ENCODE data around the gene MAD1L1.

Gene MAD1L1

DNA sequence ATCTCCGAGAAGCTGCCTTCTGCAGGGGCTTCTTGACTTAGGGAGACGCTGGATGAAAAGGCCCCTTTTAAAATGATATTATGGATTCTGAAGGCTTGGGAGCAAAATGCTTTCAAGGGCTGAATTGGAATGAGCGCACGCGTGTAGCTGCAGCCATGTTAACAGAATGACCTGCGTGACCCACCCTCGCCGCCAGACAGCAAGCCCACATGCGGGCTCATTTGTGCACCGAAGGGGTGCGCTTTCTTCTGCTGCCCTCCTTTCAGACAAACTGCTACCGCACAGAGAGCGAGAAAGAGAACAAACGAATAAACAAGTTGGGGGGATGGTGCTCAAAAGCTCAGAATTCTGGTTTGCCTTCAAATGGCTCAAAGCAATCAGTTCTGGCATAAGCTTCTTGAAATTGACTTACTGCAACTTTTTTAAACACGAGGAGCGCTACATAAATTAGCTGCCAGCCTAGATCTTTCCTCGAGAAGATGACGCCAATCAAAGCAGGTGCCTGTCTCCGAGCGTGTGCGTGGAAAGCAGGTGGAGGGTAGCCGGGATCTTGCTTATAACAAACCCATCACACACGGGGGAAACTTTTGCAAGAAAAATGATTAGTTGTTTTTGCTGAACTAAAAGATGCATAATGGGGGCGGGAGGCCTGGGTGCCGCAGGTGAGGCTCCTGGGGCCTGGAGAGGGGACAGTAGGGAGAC, 268.4 kb downstream of the MAD1L1 start:
- TF ChIP-seq CTCF (IDR thresholded peaks at IDR 0.05; ENCODE audit: low read depth, low read length, poor library complexity, severe bottlenecking) (no peak), EZH2phosphoT487 (IDR thresholded peaks at IDR 0.05; ENCODE audit: borderline replicate concordance, low read length) (no peak)
- H3K27me3 ChIP-seq (ENCODE audit: control insufficient read depth, low read length): no peaks in the 10 kb centered on the region
- no peak overlapping the region for H3K27ac ChIP-seq (ENCODE audit: low read depth, low read length)
- peaks cover 1% of the 10 kb centered on the region; the same call in 1 of the 2 replicates for H3F3A ChIP-seq (ENCODE audit: control insufficient read depth, insufficient read depth)
- H3K36me3 ChIP-seq (ENCODE audit: control insufficient read depth, low read length): peaks cover 28% of the 10 kb centered on the region
- H3K9me2 ChIP-seq (replicated peaks; ENCODE audit: control insufficient read depth, low read length): no peaks in the 10 kb centered on the region
- no peaks in the 10 kb centered on the region for H3K4me1 ChIP-seq (ENCODE audit: control insufficient read depth, low read length)
- H3K9me3 ChIP-seq (ENCODE audit: control insufficient read depth, insufficient read depth, low read length): no peaks in the 10 kb centered on the region
- H3K4me3 ChIP-seq (ENCODE audit: low read length): no peak overlapping the region
- no peaks in the 10 kb centered on the region for H3K79me2 ChIP-seq (ENCODE audit: control insufficient read depth, low read length)
- no peak overlapping the region for H3K4me2 ChIP-seq (ENCODE audit: low read length)
- H4K20me1 ChIP-seq (ENCODE audit: control insufficient read depth, insufficient read depth, low read depth, low read length): no peaks in the 10 kb centered on the region

DNA sequence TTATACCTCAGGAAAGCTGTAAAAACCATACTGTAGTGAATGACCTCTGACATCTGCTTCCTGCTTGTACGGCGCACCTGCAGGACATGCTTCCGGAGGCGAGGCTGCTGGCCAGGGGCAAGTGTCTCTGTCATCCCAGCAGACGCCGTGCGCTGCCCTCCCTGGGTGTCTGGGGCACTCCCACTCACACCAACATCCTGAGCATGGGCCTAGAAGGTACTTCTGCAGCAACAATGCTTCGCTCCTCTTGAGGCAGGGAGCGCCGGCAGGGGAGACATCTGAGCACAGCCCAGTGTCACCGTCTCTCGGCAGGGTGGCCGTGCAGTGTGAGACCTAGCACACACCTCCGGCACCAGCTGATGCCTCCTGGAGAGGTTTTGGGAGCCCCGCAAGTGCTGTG, 269.2 kb downstream of the MAD1L1 start:
- no peaks in the 10 kb centered on the region for H3K27me3 ChIP-seq (ENCODE audit: control insufficient read depth, low read length)
- H3K4me3 ChIP-seq (ENCODE audit: low read length): no peak overlapping the region
- H3K4me1 ChIP-seq (ENCODE audit: control insufficient read depth, low read length): no peaks in the 10 kb centered on the region
- H3K79me2 ChIP-seq (ENCODE audit: control insufficient read depth, low read length): no peaks in the 10 kb centered on the region
- no peak overlapping the region for H3K4me2 ChIP-seq (ENCODE audit: low read length)
- no peak overlapping the region for H3K27ac ChIP-seq (ENCODE audit: low read depth, low read length)
- TF ChIP-seq CTCF (IDR thresholded peaks at IDR 0.05; ENCODE audit: low read depth, low read length, poor library complexity, severe bottlenecking): no peak
- no peak for TF ChIP-seq EZH2phosphoT487 (IDR thresholded peaks at IDR 0.05; ENCODE audit: borderline replicate concordance, low read length)
- no peaks in the 10 kb centered on the region for H3F3A ChIP-seq (ENCODE audit: control insufficient read depth, insufficient read depth)
- H3K9me3 ChIP-seq (ENCODE audit: control insufficient read depth, insufficient read depth, low read length): no peaks in the 10 kb centered on the region
- H3K36me3 ChIP-seq (ENCODE audit: control insufficient read depth, low read length): peaks cover 27% of the 10 kb centered on the region
- H3K9me2 ChIP-seq (replicated peaks; ENCODE audit: control insufficient read depth, low read length): no peaks in the 10 kb centered on the region
- no peaks in the 10 kb centered on the region for H4K20me1 ChIP-seq (ENCODE audit: control insufficient read depth, insufficient read depth, low read depth, low read length)

- H3K27ac ChIP-seq (ENCODE audit: low read depth, low read length): no peak overlapping the region
These were observed 271.0 kb downstream of the MAD1L1 start for GRCh38 chr7:1961701-1962276.

More at GRCh38 chr7:1961701-1962276, 271.0 kb downstream of the MAD1L1 start:
- Histone ChIP-seq H3K9me2 (replicated peaks; ENCODE audit: control insufficient read depth, low read length) (no peaks in the 10 kb centered on the region), H3F3A (ENCODE audit: control insufficient read depth, insufficient read depth) (no peaks in the 10 kb centered on the region), H3K4me2 (ENCODE audit: low read length) (no peak overlapping the region), H3K4me1 (ENCODE audit: control insufficient read depth, low read length) (no peaks in the 10 kb centered on the region), H3K79me2 (ENCODE audit: control insufficient read depth, low read length) (no peaks in the 10 kb centered on the region), H4K20me1 (ENCODE audit: control insufficient read depth, insufficient read depth, low read depth, low read length) (no peaks in the 10 kb centered on the region), H3K9me3 (ENCODE audit: control insufficient read depth, insufficient read depth, low read length) (no peaks in the 10 kb centered on the region), H3K4me3 (ENCODE audit: low read length) (no peak overlapping the region), H3K36me3 (ENCODE audit: control insufficient read depth, low read length) (peaks cover 18% of the 10 kb centered on the region), H3K27me3 (ENCODE audit: control insufficient read depth, low read length) (no peaks in the 10 kb centered on the region)
- TF ChIP-seq CTCF (IDR thresholded peaks at IDR 0.05; ENCODE audit: low read depth, low read length, poor library complexity, severe bottlenecking): no peak
- TF ChIP-seq EZH2phosphoT487 (IDR thresholded peaks at IDR 0.05; ENCODE audit: borderline replicate concordance, low read length): no peak
